GM12892 (cell line): ENCODE results near the gene ADPRHL1.
"Not testable (repeated sequence)": the region's sequence is repeated elsewhere in the genome, so short reads cannot be mapped to it uniquely, and the experiment has no call there.

Experiments
- DNase-seq: peaks from one replicate; pipeline ENCODE4 v3.0.0; 2011; ENCODE audit not compliant: insufficient read length
- FAIRE-seq: peaks from 2 replicates; lab custom pipeline; 2011; peaks lifted over from hg19 to GRCh38; lab: Jason Lieb, UNC
- POLR2A ChIP-seq: IDR thresholded peaks from 2 replicates; pipeline ENCODE4 v1.6.1; 2011; ENCODE audit warnings: low read depth, low read length, control low read depth
- POLR2AphosphoS5 ChIP-seq: IDR thresholded peaks from 2 replicates; pipeline ENCODE4 v1.6.1; 2011; ENCODE audit warnings: low read depth, low read length, control low read depth
- TAF1 ChIP-seq: IDR thresholded peaks from 2 replicates; pipeline ENCODE4 v1.6.1; 2011; ENCODE audit warnings: low read depth, mild to moderate bottlenecking, control low read depth, low read length, borderline replicate concordance

The ADPRHL1 gene

GRCh38 chr13:113437408-113438010, 15.8 kb downstream of the ADPRHL1 start:
- TF ChIP-seq POLR2A (no peak), TAF1 (no peak), POLR2AphosphoS5 (no peak)
- DNase-seq (no peak), FAIRE-seq (no peak)

- DNase-seq, FAIRE-seq: not testable (repeated sequence)
Observed at GRCh38 chr13:113436866-113437265, 16.4 kb downstream of the ADPRHL1 start.

GRCh38 chr13:113435907-113436306, 17.4 kb downstream of the ADPRHL1 start:
- not testable (repeated sequence) for FAIRE-seq

GRCh38 chr13:113433391-113433916, 19.8 kb downstream of the ADPRHL1 start:
- FAIRE-seq (no peak), DNase-seq (no peak)
- TF ChIP-seq POLR2AphosphoS5 (no peak), TAF1 (no peak), POLR2A (no peak)

More at GRCh38 chr13:113435907-113436306, 17.4 kb downstream of the ADPRHL1 start:
- not testable (repeated sequence) for DNase-seq

- TF ChIP-seq TAF1 (no peak), POLR2A (no peak), POLR2AphosphoS5 (no peak)
- DNase-seq (no peak), FAIRE-seq (no peak)
Observed at GRCh38 chr13:113432506-113433270, 20.6 kb downstream of the ADPRHL1 start.

GRCh38 chr13:113431171-113431570, 22.1 kb downstream of the ADPRHL1 start:
- TF ChIP-seq TAF1 (no peak), POLR2AphosphoS5 (no peak), POLR2A (no peak)
- no peak for FAIRE-seq
- DNase-seq = no peak

DNA sequence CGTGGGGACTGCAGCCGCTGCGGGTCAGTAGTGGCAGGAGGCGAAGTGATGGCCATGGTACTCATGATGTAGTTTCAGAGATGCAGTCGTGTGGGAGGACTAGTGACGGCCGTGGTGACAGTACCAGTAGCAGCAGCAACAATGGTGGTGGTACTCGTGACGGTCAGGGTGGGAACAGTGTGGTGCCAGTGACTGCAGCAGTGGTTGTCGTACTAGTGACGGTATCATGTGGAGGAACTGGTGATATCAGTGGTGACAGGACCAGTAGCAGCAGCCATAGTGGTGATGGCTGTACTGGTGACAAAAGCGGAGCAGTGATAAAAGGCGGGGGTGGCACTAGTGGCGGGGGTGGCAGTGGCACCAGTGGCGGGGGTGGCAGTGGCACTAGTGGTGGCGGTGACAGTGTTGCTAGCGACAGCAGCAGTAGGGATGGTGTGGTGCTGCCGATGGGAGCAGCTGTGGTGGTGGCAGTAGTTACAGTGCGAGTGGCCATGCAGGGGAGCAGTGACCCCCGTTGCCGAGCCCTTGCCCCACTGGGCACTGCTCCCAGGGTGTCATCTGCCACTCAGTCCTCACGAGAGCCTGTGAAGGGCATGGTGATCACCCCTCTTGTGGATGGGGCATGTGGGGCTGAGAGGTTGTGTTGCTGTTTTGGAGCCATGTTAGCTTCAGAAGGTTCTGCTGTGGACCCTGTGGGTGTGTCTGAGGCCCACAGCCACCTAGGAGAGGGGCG, 22.7 kb downstream of the ADPRHL1 start:
- FAIRE-seq (no peak), DNase-seq (no peak)
- TF ChIP-seq POLR2A = no peak
- TF ChIP-seq POLR2AphosphoS5 = no peak
- TF ChIP-seq TAF1 = no peak

DNA sequence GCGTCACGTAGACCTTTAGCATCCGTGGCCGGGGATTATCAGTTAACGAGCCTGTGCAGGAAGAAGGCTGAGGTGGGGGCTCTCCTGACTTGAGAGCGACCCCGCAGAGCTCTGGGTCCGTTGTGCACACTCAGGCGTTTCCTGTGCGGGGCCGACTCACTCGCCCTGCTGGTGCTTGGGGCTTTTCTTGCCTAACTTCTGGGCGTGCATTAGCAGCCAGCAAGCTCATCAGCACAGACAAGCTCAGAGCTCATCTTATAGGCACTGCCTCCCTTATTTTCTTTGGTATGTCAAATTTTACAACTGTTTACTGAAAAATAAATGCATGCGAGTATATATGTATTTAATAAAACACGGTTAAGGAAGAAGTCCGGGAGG, 23.7 kb downstream of the ADPRHL1 start:
- TF ChIP-seq POLR2A (no peak), TAF1 (no peak), POLR2AphosphoS5 (no peak)
- DNase-seq (no peak), FAIRE-seq (no peak)

GRCh38 chr13:113428871-113429607, 24.2 kb downstream of the ADPRHL1 start:
- no peak for DNase-seq
- no peak for FAIRE-seq
- TF ChIP-seq POLR2A = no peak
- TF ChIP-seq TAF1 = no peak
- TF ChIP-seq POLR2AphosphoS5 = no peak

DNA sequence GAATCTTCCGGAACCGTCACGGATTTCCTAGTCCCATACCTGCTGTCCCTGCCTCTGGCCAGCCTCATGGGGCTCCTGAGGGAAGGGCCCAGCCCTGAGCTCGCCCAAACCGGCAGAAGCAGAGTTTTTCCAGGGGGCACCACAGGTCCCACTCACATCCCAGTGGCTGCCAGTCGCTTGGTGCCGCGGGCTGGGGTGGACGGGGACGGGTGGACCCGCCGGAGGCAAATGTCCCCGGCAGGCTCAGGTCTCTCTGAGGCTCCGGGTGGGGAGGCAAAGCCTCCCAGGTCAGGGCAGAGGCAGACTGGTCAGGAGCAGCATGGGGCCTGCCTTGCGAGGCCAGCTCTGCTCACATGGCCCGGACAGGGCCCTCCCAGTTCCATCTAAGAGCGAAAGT, 24.8 kb downstream of the ADPRHL1 start:
- TF ChIP-seq TAF1 (no peak), POLR2A (no peak), POLR2AphosphoS5 (no peak)
- DNase-seq (no peak), FAIRE-seq (no peak)

DNA sequence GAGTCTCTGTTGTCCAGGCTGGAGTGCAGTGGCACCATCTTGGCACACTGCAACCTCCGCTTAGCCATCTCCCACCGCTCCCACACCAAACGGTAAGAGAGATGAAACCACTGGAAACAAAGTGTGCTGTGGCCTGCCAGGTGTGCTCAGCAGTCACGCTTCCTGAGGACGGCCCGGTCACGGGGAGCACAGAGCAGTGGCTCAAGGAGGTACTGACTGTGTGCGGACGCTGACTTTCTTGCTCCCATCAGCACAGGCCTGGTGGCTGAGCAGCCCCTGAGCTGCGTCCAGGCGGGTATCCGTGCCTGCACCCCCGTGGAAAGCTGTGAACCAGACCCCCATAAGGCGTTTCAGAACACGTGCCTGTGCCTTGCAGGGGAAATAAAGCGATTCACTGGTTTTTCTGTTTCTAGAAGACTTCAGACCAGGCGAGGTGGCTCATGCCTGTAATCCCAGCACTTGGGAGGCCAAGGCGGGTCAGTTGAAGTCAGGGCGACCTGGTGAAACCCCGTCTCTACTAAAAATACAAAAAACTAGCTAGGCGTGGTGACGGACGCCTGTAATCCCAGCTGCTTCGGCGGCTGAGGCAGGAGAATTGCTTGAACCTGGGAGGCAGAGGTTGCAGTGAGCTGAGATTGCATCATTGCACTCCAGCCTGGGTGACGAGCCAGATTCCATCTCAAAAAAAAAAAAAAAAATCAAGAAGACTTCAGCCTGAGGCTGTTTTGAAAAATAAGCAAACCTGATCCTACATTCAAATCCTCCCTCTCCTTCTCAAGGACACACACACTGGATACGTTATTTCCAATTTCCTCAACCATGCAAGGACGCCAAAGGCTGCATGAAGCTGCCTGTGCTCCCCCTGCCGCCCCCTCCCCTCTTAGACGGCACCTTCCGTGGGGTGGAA, 25.5 kb downstream of the ADPRHL1 start:
- DNase-seq = no peak
- FAIRE-seq = no peak
- TF ChIP-seq TAF1 (no peak), POLR2AphosphoS5 (no peak), POLR2A (no peak)
